Right renal pelvis (tissue), 4 donors: ENCODE results near the gene SLC7A1. TPM values are rescaled to one million over a fixed set of nuclear protein-coding genes. Genes with fewer than 3 reads are reported as not detected.
A peak's percentile ranks its signal among the peaks of the same experiment; 100 is the strongest.

Experiments used
- DNase-seq, 4 donors: peaks; one replicate each; pipeline ENCODE4 v3.0.0-alpha.2; 2013; ENCODE audit warnings: low read depth in 4 of 4, low spot score in 3 of 4, missing footprints in 1 of 4
- polyA plus RNA-seq, 4 donors: library from polyadenylated mRNA; unstranded; fragments of 120-200 nt; gene quantifications; one replicate each; pipeline ENCODE4 v1.2.1, GENCODE V29; 2013; ENCODE audit not compliant: insufficient read length in 4 of 4

Gene SLC7A1
- polyA plus RNA-seq, 4 donors, result 15.6 to 20.7 (median 17.7) TPM

- no peak for DNase-seq
Observed at GRCh38 chr13:29513002-29513980, 82.2 kb downstream of the SLC7A1 start.

- no peak for DNase-seq
Observed at GRCh38 chr13:29511980-29512379, 83.5 kb downstream of the SLC7A1 start.

- no peak for DNase-seq
Observed at GRCh38 chr13:29511106-29511796, 84.2 kb downstream of the SLC7A1 start.

GRCh38 chr13:29510651-29511084 lies 84.8 kb downstream of the SLC7A1 start:
- DNase-seq, result no peak

GRCh38 chr13:29509999-29510589 lies 85.4 kb downstream of the SLC7A1 start:
- no peak for DNase-seq

GRCh38 chr13:29508876-29509252 lies 86.6 kb downstream of the SLC7A1 start:
- DNase-seq, result no peak

GRCh38 chr13:29508130-29508875 lies 87.2 kb downstream of the SLC7A1 start:
- DNase-seq, result peak; percentile 73 to 85 (median 79)

- no peak for DNase-seq
Observed at GRCh38 chr13:29507356-29507755, 88.1 kb downstream of the SLC7A1 start.

GRCh38 chr13:29505950-29506349 lies 89.5 kb downstream of the SLC7A1 start:
- DNase-seq, result no peak

- DNase-seq, result no peak
Observed at GRCh38 chr13:29505511-29505910, 90.0 kb downstream of the SLC7A1 start.

- no peak for DNase-seq
Observed at GRCh38 chr13:29504691-29505090, 90.8 kb downstream of the SLC7A1 start.

- DNase-seq, result no peak
Observed at GRCh38 chr13:29503041-29503837, 92.2 kb downstream of the SLC7A1 start.

GRCh38 chr13:29502391-29503008 lies 93.0 kb downstream of the SLC7A1 start:
- DNase-seq, result no peak

- DNase-seq, result no peak
Observed at GRCh38 chr13:29501674-29502073, 93.8 kb downstream of the SLC7A1 start.

- DNase-seq, result no peak
Observed at GRCh38 chr13:29500386-29500785, 95.1 kb downstream of the SLC7A1 start.

- DNase-seq, result no peak
Observed at GRCh38 chr13:29499506-29500165, 95.9 kb downstream of the SLC7A1 start.

GRCh38 chr13:29498426-29499040 lies 97.0 kb downstream of the SLC7A1 start:
- DNase-seq, result no peak

GRCh38 chr13:29497137-29497654 lies 98.3 kb downstream of the SLC7A1 start:
- DNase-seq, result peak; percentile 66 to 77 (median 76)
